ENCODE data around the gene ZNF320.

- TF ChIP-seq CTCF (IDR thresholded peaks at IDR 0.05) (no peak), POLR2A (IDR thresholded peaks at IDR 0.05) (no peak)
Measured at GRCh38 chr19:52936151-52936953, 38.9 kb upstream of the ZNF320 start.

Data from adrenal gland (tissue), 5 donors.